Naive thymus-derived CD4-positive, alpha-beta T cell (primary cell): ENCODE results near the gene NT5E. TPM values are rescaled to one million over a fixed set of nuclear protein-coding genes. Genes with fewer than 3 reads are reported as not detected.

Experiments used
- ATAC-seq: fragments of 150-1000 bp; cut with Tn5 transposase; 2 replicates; pipeline ENCODE4 v1.10.0; 2021; ENCODE audit warnings: mild to moderate bottlenecking, moderate library complexity
- CTCF ChIA-PET: fragments of 350-600 bp; sonication (Branson Sonifier 250); formaldehyde crosslinking; loops from one replicate; lab custom pipeline; 2021; ENCODE audit warnings: antibody characterized with exemption; lab: Charles Lee
- POLR2A ChIA-PET: fragments of 350-600 bp; sonication (Branson Sonifier 250); formaldehyde crosslinking; loops from one replicate; lab custom pipeline; 2021; ENCODE audit warnings: antibody characterized with exemption, inconsistent platforms; lab: Charles Lee
- DNase-seq, 9 donors: peaks; one replicate each; pipeline versions ENCODE4 v3.0.0 to v3.0.0-alpha.2; 2020 to 2022; ENCODE audit warnings: mixed read lengths in 1 of 9
- H3K27ac ChIP-seq: one replicate; pipeline ENCODE4 v1.7.0; 2013; ENCODE audit warnings: mild to moderate bottlenecking, low read depth, low read length, moderate library complexity
- H3K27me3 ChIP-seq, 2 donors: one replicate each; pipeline ENCODE4 v1.7.0; 2013; ENCODE audit warnings: low read length in 2 of 2, mild to moderate bottlenecking in 2 of 2, moderate library complexity in 2 of 2; ENCODE audit not compliant: control insufficient read depth in 2 of 2, insufficient read depth in 2 of 2
- H3K36me3 ChIP-seq, 3 experiments: 1 replicate in 2 of 3; 2 replicates in 1 of 3; pipeline ENCODE4 v1.7.0; 2013; ENCODE audit warnings: low read length in 3 of 3, mild to moderate bottlenecking in 3 of 3, moderate library complexity in 1 of 3; ENCODE audit not compliant: insufficient read depth in 3 of 3, control insufficient read depth in 2 of 3
- H3K4me1 ChIP-seq, 2 donors: one replicate each; pipeline ENCODE4 v1.7.0; 2013; ENCODE audit warnings: low read length in 2 of 2, mild to moderate bottlenecking in 2 of 2, moderate library complexity in 1 of 2; ENCODE audit not compliant: control insufficient read depth in 2 of 2, insufficient read depth in 2 of 2
- H3K4me3 ChIP-seq: 2 replicates; pipeline ENCODE4 v1.7.0; 2013; ENCODE audit warnings: mild to moderate bottlenecking, low read length
- H3K9me3 ChIP-seq, 3 experiments: 1 replicate in 2 of 3; 2 replicates in 1 of 3; pipeline ENCODE4 v1.7.0; 2013; ENCODE audit warnings: low read length in 3 of 3; ENCODE audit not compliant: control insufficient read depth in 2 of 3
- H3K27ac Mint-ChIP-seq, 9 donors: one replicate each; pipeline ENCODE4 v1.8.0; 2020 to 2022; ENCODE audit warnings: mixed read lengths in 9 of 9, mild to moderate bottlenecking in 8 of 9, moderate library complexity in 5 of 9, inconsistent platforms in 2 of 9
- H3K27me3 Mint-ChIP-seq, 5 donors: one replicate each; pipeline ENCODE4 v1.8.0; 2021 to 2022; ENCODE audit warnings: mixed read lengths in 5 of 5, mild to moderate bottlenecking in 1 of 5
- H3K36me3 Mint-ChIP-seq, 5 donors: one replicate each; pipeline ENCODE4 v1.8.0; 2020 to 2022; ENCODE audit warnings: mixed read lengths in 5 of 5, mild to moderate bottlenecking in 3 of 5, inconsistent platforms in 1 of 5
- H3K4me1 Mint-ChIP-seq, 7 donors: one replicate each; pipeline ENCODE4 v1.8.0; 2020 to 2022; ENCODE audit warnings: mixed read lengths in 7 of 7, mild to moderate bottlenecking in 3 of 7, inconsistent platforms in 1 of 7
- H3K4me3 Mint-ChIP-seq, 10 donors: one replicate each; pipeline ENCODE4 v1.8.0; 2020 to 2022; ENCODE audit warnings: mild to moderate bottlenecking in 10 of 10, mixed read lengths in 10 of 10, moderate library complexity in 6 of 10, inconsistent platforms in 2 of 10
- H3K9me3 Mint-ChIP-seq, 11 donors: one replicate each; pipeline ENCODE4 v1.8.0; 2020 to 2022; ENCODE audit warnings: mixed read lengths in 11 of 11, mild to moderate bottlenecking in 4 of 11, inconsistent platforms in 1 of 11, moderate library complexity in 1 of 11
- intact Hi-C, 2 donors: fragments of 100-400 bp; cut with micrococcal nuclease; formaldehyde crosslinking; loops; one replicate each; pipeline ENCODE4 v1.15.1; 2023
- polyA plus RNA-seq, 2 donors: library from polyadenylated mRNA; unstranded; fragments of 300-500 nt; fragmentation: Illumina TruSeq; gene quantifications; one replicate each; pipeline ENCODE4 v1.2.3, GENCODE V29; 2021
- total RNA-seq, 6 experiments: library from RNA in 5 of 6; stranded (reverse) in 5 of 6; gene quantifications; 1 replicate in 5 of 6; 2 replicates in 1 of 6; pipeline ENCODE4 v1.2.3 and lab custom pipeline; 2021 to 2026

The NT5E gene
- total and polyA plus RNA-seq, 7 experiments from 2014 or later = 1.5 to 29.3 (median 3.7) TPM

GRCh38 chr6:85472744-85473143 is 22.9 kb downstream of the NT5E start:
- DNase-seq = no peak
- H3K9me3 Mint-ChIP-seq = peaks cover 0 to 3% (median 0%) of the 10 kb centered on the region in 11 donors
- H3K4me3 Mint-ChIP-seq = no peak overlapping the region
- no peaks in the 10 kb centered on the region for H3K9me3 ChIP-seq
- H3K4me1 ChIP-seq = no peaks in the 10 kb centered on the region
- peaks cover 0 to 7% (median 0%) of the 10 kb centered on the region in 5 donors for H3K27me3 Mint-ChIP-seq
- intact Hi-C loops = no loop called here
- H3K27me3 ChIP-seq = no peaks in the 10 kb centered on the region
- peaks cover 0 to 20% (median 0%) of the 10 kb centered on the region in 5 donors for H3K36me3 Mint-ChIP-seq
- ChIA-PET POLR2A (no interaction called here), CTCF (no interaction called here)
- peaks cover 0 to 11% (median 0%) of the 10 kb centered on the region in 7 donors for H3K4me1 Mint-ChIP-seq
- no peaks in the 10 kb centered on the region for H3K36me3 ChIP-seq
- no peak overlapping the region for H3K4me3 ChIP-seq
- H3K27ac Mint-ChIP-seq = no peak overlapping the region
- no peak overlapping the region for H3K27ac ChIP-seq
- no peak for ATAC-seq

GRCh38 chr6:85473748-85474147 is 23.9 kb downstream of the NT5E start:
- ChIA-PET POLR2A (no interaction called here), CTCF (no interaction called here)
- H3K9me3 Mint-ChIP-seq = peaks cover 0 to 3% (median 0%) of the 10 kb centered on the region in 11 donors
- no peaks in the 10 kb centered on the region for H3K27me3 ChIP-seq
- H3K4me3 ChIP-seq = no peak overlapping the region
- no peaks in the 10 kb centered on the region for H3K9me3 ChIP-seq
- H3K36me3 Mint-ChIP-seq = peaks cover 0 to 20% (median 0%) of the 10 kb centered on the region in 5 donors
- intact Hi-C loops = no loop called here
- H3K27me3 Mint-ChIP-seq = peaks cover 0 to 4% (median 0%) of the 10 kb centered on the region in 5 donors
- ATAC-seq (no peak), DNase-seq (no peak)
- peaks cover 0 to 12% (median 0%) of the 10 kb centered on the region in 7 donors for H3K4me1 Mint-ChIP-seq
- H3K36me3 ChIP-seq = no peaks in the 10 kb centered on the region
- H3K4me1 ChIP-seq = no peaks in the 10 kb centered on the region
- no peak overlapping the region for H3K27ac ChIP-seq
- no peak overlapping the region for H3K4me3 Mint-ChIP-seq
- no peak overlapping the region for H3K27ac Mint-ChIP-seq

GRCh38 chr6:85476532-85476931 is 26.6 kb downstream of the NT5E start:
- Histone ChIP-seq H3K4me1 (no peaks in the 10 kb centered on the region), H3K27me3 (no peaks in the 10 kb centered on the region), H3K36me3 (no peaks in the 10 kb centered on the region), H3K4me3 (no peak overlapping the region), H3K27ac (no peak overlapping the region), H3K9me3 (no peaks in the 10 kb centered on the region)
- Mint-ChIP-seq H3K4me3 (no peak overlapping the region), H3K27ac (peak overlapping the region in 1 of 9 donors; percentile 63), H3K4me1 (peaks cover 0 to 12% (median 0%) of the 10 kb centered on the region in 7 donors), H3K9me3 (peaks cover 0 to 3% (median 0%) of the 10 kb centered on the region in 11 donors), H3K27me3 (peaks cover 0 to 4% (median 0%) of the 10 kb centered on the region in 5 donors), H3K36me3 (peaks cover 0 to 26% (median 0%) of the 10 kb centered on the region in 5 donors)
- intact Hi-C loops = no loop called here
- ChIA-PET CTCF (no interaction called here), POLR2A (no interaction called here)
- no peak for DNase-seq
- ATAC-seq = no peak

GRCh38 chr6:85479208-85479607 is 29.3 kb downstream of the NT5E start:
- POLR2A ChIA-PET = no interaction called here
- no peaks in the 10 kb centered on the region for H3K36me3 ChIP-seq
- H3K27me3 ChIP-seq = no peaks in the 10 kb centered on the region
- no peak overlapping the region for H3K27ac ChIP-seq
- ATAC-seq (no peak), DNase-seq (no peak)
- H3K27ac Mint-ChIP-seq = no peak overlapping the region
- H3K4me1 ChIP-seq = no peaks in the 10 kb centered on the region
- CTCF ChIA-PET = interaction anchor here (0.7 kb wide), 2 partner anchors 11 to 187 kb away, joined by 3 read pairs; no protein-coding TSS in a partner anchor
- H3K4me3 ChIP-seq = no peak overlapping the region
- no peak overlapping the region for H3K4me3 Mint-ChIP-seq
- peaks cover 0 to 4% (median 0%) of the 10 kb centered on the region in 5 donors for H3K27me3 Mint-ChIP-seq
- intact Hi-C loops = no loop called here
- H3K9me3 ChIP-seq = no peaks in the 10 kb centered on the region
- H3K9me3 Mint-ChIP-seq = peaks cover 0 to 3% (median 0%) of the 10 kb centered on the region in 11 donors
- H3K36me3 Mint-ChIP-seq = peaks cover 0 to 20% (median 0%) of the 10 kb centered on the region in 5 donors
- H3K4me1 Mint-ChIP-seq = peaks cover 0 to 25% (median 6%) of the 10 kb centered on the region in 7 donors

GRCh38 chr6:85482206-85482904 is 32.5 kb downstream of the NT5E start:
- H3K27ac ChIP-seq = no peak overlapping the region
- no peaks in the 10 kb centered on the region for H3K4me1 ChIP-seq
- peaks cover 0 to 25% (median 6%) of the 10 kb centered on the region in 7 donors for H3K4me1 Mint-ChIP-seq
- no peaks in the 10 kb centered on the region for H3K27me3 ChIP-seq
- no peak overlapping the region for H3K4me3 Mint-ChIP-seq
- intact Hi-C loops = loop anchor here in 1 of 2 donors (2.0 to 5.0 kb wide), 2 partner anchors 34 to 110 kb away; no protein-coding TSS in a partner anchor
- no peak for ATAC-seq
- no peaks in the 10 kb centered on the region for H3K9me3 Mint-ChIP-seq
- H3K27me3 Mint-ChIP-seq = peaks cover 0 to 3% (median 0%) of the 10 kb centered on the region in 5 donors
- no peaks in the 10 kb centered on the region for H3K36me3 ChIP-seq
- no peak for DNase-seq
- no peak overlapping the region for H3K4me3 ChIP-seq
- ChIA-PET CTCF (interaction anchor here (0.6 to 2.0 kb wide), 10 partner anchors 10 to 130 kb away, joined by 3 to 13 read pairs (median 4); no protein-coding TSS in a partner anchor), POLR2A (no interaction called here)
- H3K36me3 Mint-ChIP-seq = peaks cover 0 to 16% (median 0%) of the 10 kb centered on the region in 5 donors
- peak overlapping the region in 1 of 9 donors; percentile 60 for H3K27ac Mint-ChIP-seq
- H3K9me3 ChIP-seq = no peaks in the 10 kb centered on the region

- H3K27me3 ChIP-seq = no peaks in the 10 kb centered on the region
- CTCF ChIA-PET = interaction anchor here (0.6 to 2.0 kb wide), 12 partner anchors 9 to 131 kb away, joined by 3 to 13 read pairs (median 4); no protein-coding TSS in a partner anchor
- ATAC-seq = peak; percentile 91
- DNase-seq = peak; percentile 29 to 87 (median 66)
- no peaks in the 10 kb centered on the region for H3K9me3 Mint-ChIP-seq
- H3K36me3 ChIP-seq = no peaks in the 10 kb centered on the region
- POLR2A ChIA-PET = no interaction called here
- intact Hi-C loops = loop anchor here (1.0 to 5.0 kb wide), 8 partner anchors 18 to 1599 kb away; partner anchors contain the start of gene NT5E (in 1 of the 2)
- no peaks in the 10 kb centered on the region for H3K4me1 ChIP-seq
- H3K9me3 ChIP-seq = no peaks in the 10 kb centered on the region
- H3K4me3 ChIP-seq = no peak overlapping the region
- no peak overlapping the region for H3K27ac ChIP-seq
- peak overlapping the region in 2 of 9 donors; percentile 17 to 60 for H3K27ac Mint-ChIP-seq
- peaks cover 0 to 4% (median 0%) of the 10 kb centered on the region in 5 donors for H3K27me3 Mint-ChIP-seq
- peaks cover 0 to 10% (median 0%) of the 10 kb centered on the region in 5 donors for H3K36me3 Mint-ChIP-seq
- peaks cover 0 to 20% (median 6%) of the 10 kb centered on the region in 7 donors for H3K4me1 Mint-ChIP-seq
- peak overlapping the region in 1 of 10 donors; percentile 18 for H3K4me3 Mint-ChIP-seq
Measured at GRCh38 chr6:85482905-85483700, 33.2 kb downstream of the NT5E start.
